ENCODE results near the gene SCGB1D4. TPM values are rescaled to one million over a fixed set of nuclear protein-coding genes. Genes with fewer than 3 reads are reported as not detected.
"Not testable (repeated sequence)": the region's sequence is repeated elsewhere in the genome, so short reads cannot be mapped to it uniquely, and the experiment has no call there.

SCGB1D4 gene
- not detected for polyA plus RNA-seq (2012; ENCODE audit: low read depth, missing spikeins)

- no peak for TF ChIP-seq TAF1 (IDR thresholded peaks at IDR 0.05; ENCODE audit: low read depth, low read length)
- TF ChIP-seq PAX5 (IDR thresholded peaks at IDR 0.05; ENCODE audit: insufficient read depth, low read length, severe bottlenecking): no peak
- no peak for TF ChIP-seq POU2F2 (IDR thresholded peaks at IDR 0.05; ENCODE audit: low read depth, low read length)
- no peak for TF ChIP-seq POLR2A (IDR thresholded peaks at IDR 0.05; ENCODE audit: low read depth, low read length)
- FAIRE-seq (no peak), DNase-seq (ENCODE audit: insufficient read length, low spot score) (no peak)
Measured at GRCh38 chr11:62298975-62299374, at the start of gene SCGB1D4. Gene SCGB1D4, minus strand, starts transcription at chr11:62299075. Its CDS starts 65 bp downstream, at chr11:62299010.

GRCh38 chr11:62345861-62346260 lies 47.0 kb upstream of the SCGB1D4 start:
- no peak for DNase-seq (ENCODE audit: insufficient read length, low spot score)
- no peak for FAIRE-seq
- TF ChIP-seq PAX5 (IDR thresholded peaks at IDR 0.05; ENCODE audit: insufficient read depth, low read length, severe bottlenecking) (no peak), SPI1 (IDR thresholded peaks at IDR 0.05; ENCODE audit: low read depth, low read length) (no peak), POLR2A (IDR thresholded peaks at IDR 0.05; ENCODE audit: low read depth, low read length) (no peak), POU2F2 (IDR thresholded peaks at IDR 0.05; ENCODE audit: low read depth, low read length) (no peak)

- no peak for DNase-seq (ENCODE audit: insufficient read length, low spot score)
- FAIRE-seq: no peak
- TF ChIP-seq PAX5 (IDR thresholded peaks at IDR 0.05; ENCODE audit: insufficient read depth, low read length, severe bottlenecking): no peak
- TF ChIP-seq SPI1 (IDR thresholded peaks at IDR 0.05; ENCODE audit: low read depth, low read length): no peak
Measured at GRCh38 chr11:62344210-62344609, 45.3 kb upstream of the SCGB1D4 start.

- not testable (repeated sequence) for FAIRE-seq
Measured at GRCh38 chr11:62343646-62344190, 44.8 kb upstream of the SCGB1D4 start.

GRCh38 chr11:62341588-62341987 lies 42.7 kb upstream of the SCGB1D4 start:
- FAIRE-seq (no peak), DNase-seq (ENCODE audit: insufficient read length, low spot score) (no peak)
- TF ChIP-seq SPI1 (IDR thresholded peaks at IDR 0.05; ENCODE audit: low read depth, low read length): no peak
- TF ChIP-seq POU2F2 (IDR thresholded peaks at IDR 0.05; ENCODE audit: low read depth, low read length): no peak
- no peak for TF ChIP-seq PAX5 (IDR thresholded peaks at IDR 0.05; ENCODE audit: insufficient read depth, low read length, severe bottlenecking)
- TF ChIP-seq POLR2A (IDR thresholded peaks at IDR 0.05; ENCODE audit: low read depth, low read length): no peak
- no peak for TF ChIP-seq TAF1 (IDR thresholded peaks at IDR 0.05; ENCODE audit: low read depth, low read length)

More at GRCh38 chr11:62343646-62344190, 44.8 kb upstream of the SCGB1D4 start:
- not testable (repeated sequence) for DNase-seq (ENCODE audit: insufficient read length, low spot score)

- no peak for DNase-seq (ENCODE audit: insufficient read length, low spot score)
- no peak for TF ChIP-seq POLR2A (IDR thresholded peaks at IDR 0.05; ENCODE audit: low read depth, low read length)
- no peak for TF ChIP-seq PAX5 (IDR thresholded peaks at IDR 0.05; ENCODE audit: insufficient read depth, low read length, severe bottlenecking)
- TF ChIP-seq TAF1 (IDR thresholded peaks at IDR 0.05; ENCODE audit: low read depth, low read length): no peak
- no peak for TF ChIP-seq SPI1 (IDR thresholded peaks at IDR 0.05; ENCODE audit: low read depth, low read length)
- TF ChIP-seq POU2F2 (IDR thresholded peaks at IDR 0.05; ENCODE audit: low read depth, low read length): no peak
- TF ChIP-seq POLR2AphosphoS5 (IDR thresholded peaks at IDR 0.05; ENCODE audit: low read depth, low read length): no peak
- FAIRE-seq: peak; percentile 75
Measured at GRCh38 chr11:62340269-62340901, 41.5 kb upstream of the SCGB1D4 start.

- no peak for FAIRE-seq
- no peak for TF ChIP-seq SPI1 (IDR thresholded peaks at IDR 0.05; ENCODE audit: low read depth, low read length)
- TF ChIP-seq POU2F2 (IDR thresholded peaks at IDR 0.05; ENCODE audit: low read depth, low read length): no peak
- TF ChIP-seq PAX5 (IDR thresholded peaks at IDR 0.05; ENCODE audit: insufficient read depth, low read length, severe bottlenecking): no peak
- TF ChIP-seq TAF1 (IDR thresholded peaks at IDR 0.05; ENCODE audit: low read depth, low read length): no peak
- TF ChIP-seq POLR2AphosphoS5 (IDR thresholded peaks at IDR 0.05; ENCODE audit: low read depth, low read length): no peak
- no peak for TF ChIP-seq POLR2A (IDR thresholded peaks at IDR 0.05; ENCODE audit: low read depth, low read length)
- no peak for DNase-seq (ENCODE audit: insufficient read length, low spot score)
Measured at GRCh38 chr11:62338218-62338617, 39.3 kb upstream of the SCGB1D4 start.

- no peak for TF ChIP-seq POLR2AphosphoS5 (IDR thresholded peaks at IDR 0.05; ENCODE audit: low read depth, low read length)
- TF ChIP-seq POLR2A (IDR thresholded peaks at IDR 0.05; ENCODE audit: low read depth, low read length): no peak
- no peak for TF ChIP-seq POU2F2 (IDR thresholded peaks at IDR 0.05; ENCODE audit: low read depth, low read length)
- no peak for TF ChIP-seq PAX5 (IDR thresholded peaks at IDR 0.05; ENCODE audit: insufficient read depth, low read length, severe bottlenecking)
- TF ChIP-seq SPI1 (IDR thresholded peaks at IDR 0.05; ENCODE audit: low read depth, low read length): no peak
- TF ChIP-seq TAF1 (IDR thresholded peaks at IDR 0.05; ENCODE audit: low read depth, low read length): no peak
- FAIRE-seq: peak; percentile 56
- peak; percentile 72 for DNase-seq (ENCODE audit: insufficient read length, low spot score)
Measured at GRCh38 chr11:62337303-62338181, 38.7 kb upstream of the SCGB1D4 start, which contains the start of gene ASRGL1. Gene ASRGL1, plus strand, starts transcription at chr11:62337448. Its CDS starts 530 bp downstream, at chr11:62337978.

- FAIRE-seq: not testable (repeated sequence)
Measured at GRCh38 chr11:62336949-62337302, 38.1 kb upstream of the SCGB1D4 start.

GRCh38 chr11:62333768-62334167 lies 34.9 kb upstream of the SCGB1D4 start:
- FAIRE-seq: no peak
- DNase-seq (ENCODE audit: insufficient read length, low spot score): no peak
- TF ChIP-seq TAF1 (IDR thresholded peaks at IDR 0.05; ENCODE audit: low read depth, low read length) (no peak), POLR2A (IDR thresholded peaks at IDR 0.05; ENCODE audit: low read depth, low read length) (no peak), PAX5 (IDR thresholded peaks at IDR 0.05; ENCODE audit: insufficient read depth, low read length, severe bottlenecking) (no peak), SPI1 (IDR thresholded peaks at IDR 0.05; ENCODE audit: low read depth, low read length) (no peak), POU2F2 (IDR thresholded peaks at IDR 0.05; ENCODE audit: low read depth, low read length) (no peak), POLR2AphosphoS5 (IDR thresholded peaks at IDR 0.05; ENCODE audit: low read depth, low read length) (no peak)

More at GRCh38 chr11:62336949-62337302, 38.1 kb upstream of the SCGB1D4 start:
- not testable (repeated sequence) for DNase-seq (ENCODE audit: insufficient read length, low spot score)

GRCh38 chr11:62331264-62331663 lies 32.4 kb upstream of the SCGB1D4 start:
- FAIRE-seq; DNase-seq (ENCODE audit: insufficient read length, low spot score): not testable (repeated sequence)

GRCh38 chr11:62327541-62327940 lies 28.7 kb upstream of the SCGB1D4 start:
- FAIRE-seq; DNase-seq (ENCODE audit: insufficient read length, low spot score): not testable (repeated sequence)

GRCh38 chr11:62326719-62327118 lies 27.8 kb upstream of the SCGB1D4 start:
- not testable (repeated sequence) for FAIRE-seq; DNase-seq (ENCODE audit: insufficient read length, low spot score)

- not testable (repeated sequence) for FAIRE-seq
Measured at GRCh38 chr11:62325781-62326180, 26.9 kb upstream of the SCGB1D4 start.

More at GRCh38 chr11:62325781-62326180, 26.9 kb upstream of the SCGB1D4 start:
- not testable (repeated sequence) for DNase-seq (ENCODE audit: insufficient read length, low spot score)

Measured in GM12891 (cell line).